GM12875 (cell line): ENCODE data around the gene SOX11.

Experiments
- H3K4me3 ChIP-seq: one replicate; pipeline ENCODE4 v1.5.1; 2011; ENCODE audit warnings: low read depth, low read length, control low read depth
- TF ChIP-seq, protein P1 (sequence below): IDR thresholded peaks from 2 replicates; pipeline ENCODE4 v1.5.1; 2011; ENCODE audit warnings: low read depth, mild to moderate bottlenecking, control low read depth, inconsistent platforms, low read length, moderate library complexity, borderline replicate concordance; ENCODE audit not compliant: insufficient read depth

Gene SOX11

GRCh38 chr2:5723791-5724735 lies 31.9 kb downstream of the SOX11 start:
- H3K4me3 ChIP-seq = no peak overlapping the region
- TF ChIP-seq, protein P1, sequence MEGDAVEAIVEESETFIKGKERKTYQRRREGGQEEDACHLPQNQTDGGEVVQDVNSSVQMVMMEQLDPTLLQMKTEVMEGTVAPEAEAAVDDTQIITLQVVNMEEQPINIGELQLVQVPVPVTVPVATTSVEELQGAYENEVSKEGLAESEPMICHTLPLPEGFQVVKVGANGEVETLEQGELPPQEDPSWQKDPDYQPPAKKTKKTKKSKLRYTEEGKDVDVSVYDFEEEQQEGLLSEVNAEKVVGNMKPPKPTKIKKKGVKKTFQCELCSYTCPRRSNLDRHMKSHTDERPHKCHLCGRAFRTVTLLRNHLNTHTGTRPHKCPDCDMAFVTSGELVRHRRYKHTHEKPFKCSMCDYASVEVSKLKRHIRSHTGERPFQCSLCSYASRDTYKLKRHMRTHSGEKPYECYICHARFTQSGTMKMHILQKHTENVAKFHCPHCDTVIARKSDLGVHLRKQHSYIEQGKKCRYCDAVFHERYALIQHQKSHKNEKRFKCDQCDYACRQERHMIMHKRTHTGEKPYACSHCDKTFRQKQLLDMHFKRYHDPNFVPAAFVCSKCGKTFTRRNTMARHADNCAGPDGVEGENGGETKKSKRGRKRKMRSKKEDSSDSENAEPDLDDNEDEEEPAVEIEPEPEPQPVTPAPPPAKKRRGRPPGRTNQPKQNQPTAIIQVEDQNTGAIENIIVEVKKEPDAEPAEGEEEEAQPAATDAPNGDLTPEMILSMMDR = no peak

DNA sequence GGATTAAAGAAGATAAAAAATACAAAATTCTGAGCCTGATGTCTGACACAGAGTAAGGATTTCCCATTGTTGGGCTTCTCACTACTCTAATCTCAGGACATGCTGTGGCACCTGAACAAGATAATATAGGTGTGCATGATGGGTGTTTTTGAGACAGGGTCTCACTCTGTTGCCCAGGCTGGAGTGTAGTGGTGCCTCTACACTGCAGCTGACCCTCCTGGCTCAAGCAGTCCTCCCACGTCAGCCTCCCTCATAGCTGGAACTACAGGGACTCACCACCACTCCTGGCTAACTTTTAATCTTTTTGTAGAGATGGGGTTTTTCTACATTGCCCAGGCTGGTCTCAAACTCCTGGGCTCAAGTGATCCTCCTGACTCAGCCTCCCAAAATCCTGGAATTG lies 32.9 kb downstream of the SOX11 start:
- TF ChIP-seq, protein P1 = no peak
- H3K4me3 ChIP-seq = no peak overlapping the region

GRCh38 chr2:5725794-5726463 lies 33.7 kb downstream of the SOX11 start:
- H3K4me3 ChIP-seq = no peak overlapping the region
- TF ChIP-seq, protein P1 = no peak

GRCh38 chr2:5727235-5727634 lies 35.1 kb downstream of the SOX11 start:
- TF ChIP-seq, protein P1 = no peak
- H3K4me3 ChIP-seq = no peak overlapping the region

GRCh38 chr2:5729416-5729815 lies 37.2 kb downstream of the SOX11 start:
- H3K4me3 ChIP-seq = no peak overlapping the region
- TF ChIP-seq, protein P1 = no peak

- no peak overlapping the region for H3K4me3 ChIP-seq
- TF ChIP-seq, protein P1 = no peak
Measured at GRCh38 chr2:5730386-5730785, 38.2 kb downstream of the SOX11 start.
